OCI-LY7 (cell line): Measurements from ENCODE around the gene LIN37. TPM values are rescaled to one million over a fixed set of nuclear protein-coding genes. Genes with fewer than 3 reads are reported as not detected.

Experiments
- BruUV-seq: library from RNA; stranded (reverse); fragments of 400-500 nt; replicated peaks from 2 replicates; lab custom pipeline; 2021; lab: Mats Ljungman, UMichigan
- CTCF ChIA-PET: fragments of 300-600 bp; sonication (Branson Sonifier 250); formaldehyde crosslinking; loops from one replicate; lab custom pipeline; 2022; ENCODE audit warnings: antibody characterized with exemption; ENCODE audit not compliant: unreplicated experiment; lab: Charles Lee
- POLR2A ChIA-PET: fragments of 300-600 bp; sonication (Branson Sonifier 250); formaldehyde crosslinking; loops from one replicate; lab custom pipeline; 2022; ENCODE audit warnings: antibody characterized with exemption; lab: Charles Lee
- DNase-seq: peaks from one replicate; pipeline ENCODE4 v3.0.0-alpha.2; 2015; ENCODE audit warnings: low spot score
- H2AFZ ChIP-seq: fragments of 200-600 bp; sonication (generic), shearing (Covaris generic); 2 replicates; pipeline ENCODE4 v1.6.1; 2014; ENCODE audit warnings: mild to moderate bottlenecking, antibody characterized with exemption, low read length, moderate library complexity
- H3K27ac ChIP-seq: fragments of 200-600 bp; sonication (generic); 2 replicates; pipeline ENCODE4 v1.5.1; 2014; ENCODE audit warnings: mixed run types, low read depth, mild to moderate bottlenecking, moderate library complexity, low read length, inconsistent platforms; ENCODE audit not compliant: poor library complexity, severe bottlenecking
- H3K36me3 ChIP-seq: fragments of 200-600 bp; sonication (generic); 2 replicates; pipeline ENCODE4 v1.6.1; 2014; ENCODE audit warnings: mild to moderate bottlenecking, antibody characterized with exemption, low read length, moderate library complexity, mixed read lengths; ENCODE audit not compliant: insufficient read depth
- H3K4me1 ChIP-seq: fragments of 200-600 bp; sonication (generic); 2 replicates; pipeline ENCODE4 v1.5.1; 2014; ENCODE audit warnings: mild to moderate bottlenecking, low read length; ENCODE audit not compliant: insufficient read depth, poor library complexity, severe bottlenecking
- H3K4me2 ChIP-seq: fragments of 200-600 bp; sonication (generic); 2 replicates; pipeline ENCODE4 v1.6.1; 2014; ENCODE audit warnings: mild to moderate bottlenecking, low read length
- H3K4me3 ChIP-seq: fragments of 200-600 bp; sonication (generic); 2 replicates; pipeline ENCODE4 v1.5.1; 2014; ENCODE audit warnings: mild to moderate bottlenecking, low read depth, low read length; ENCODE audit not compliant: poor library complexity, severe bottlenecking
- H3K79me2 ChIP-seq: fragments of 200-600 bp; sonication (generic); 2 replicates; pipeline ENCODE4 v1.6.1; 2016; ENCODE audit warnings: low read depth, mild to moderate bottlenecking, low read length, moderate library complexity, mixed read lengths; ENCODE audit not compliant: insufficient read depth
- H3K9me2 ChIP-seq: fragments of 200-600 bp; sonication (generic); 2 replicates; pipeline ENCODE4 v1.6.1; 2016; ENCODE audit warnings: mild to moderate bottlenecking, low read length, mixed read lengths; ENCODE audit not compliant: insufficient read depth
- H3K9me3 ChIP-seq: fragments of 200-600 bp; sonication (generic); 2 replicates; pipeline ENCODE4 v1.6.1; 2014; ENCODE audit warnings: mild to moderate bottlenecking, mixed run types, low read length, mixed read lengths
- H4K20me1 ChIP-seq: fragments of 200-600 bp; sonication (generic); 2 replicates; pipeline ENCODE4 v1.6.1; 2014; ENCODE audit warnings: mild to moderate bottlenecking, antibody characterized with exemption, low read length, moderate library complexity, mixed read lengths; ENCODE audit not compliant: insufficient read depth
- EZH2phosphoT487 ChIP-seq: fragments of 200-600 bp; sonication (generic); IDR thresholded peaks from 2 replicates; pipeline ENCODE4 v1.6.1; 2018; ENCODE audit warnings: low read depth, borderline replicate concordance, mild to moderate bottlenecking, mixed run types, antibody characterized with exemption, low read length, moderate library complexity, mixed read lengths
- intact Hi-C: fragments of 100-400 bp; cut with micrococcal nuclease; formaldehyde crosslinking; loops from one replicate; pipeline ENCODE4 v1.10.0; 2022; ENCODE audit not compliant: unreplicated experiment
- total RNA-seq, 2 experiments: library from RNA; depleted of rRNA in 1 of 2; stranded (reverse); fragments of >200 nt in 1 of 2; shearing (Covaris generic) in 1 of 2; gene quantifications; 2 replicates each; pipeline ENCODE4 v1.2.3, GENCODE V29; 2014 to 2022
- TF ChIP-seq, protein P1 (sequence below): fragments of 200-600 bp; sonication (generic); conservative IDR thresholded peaks from 2 replicates; pipeline ENCODE4 v1.5.1; 2014; ENCODE audit warnings: mild to moderate bottlenecking, antibody characterized with exemption, low read length, moderate library complexity, mixed read lengths

The LIN37 gene
- total RNA-seq, 2 experiments from 2014 or later, result 11.6 to 11.7 TPM

DNA sequence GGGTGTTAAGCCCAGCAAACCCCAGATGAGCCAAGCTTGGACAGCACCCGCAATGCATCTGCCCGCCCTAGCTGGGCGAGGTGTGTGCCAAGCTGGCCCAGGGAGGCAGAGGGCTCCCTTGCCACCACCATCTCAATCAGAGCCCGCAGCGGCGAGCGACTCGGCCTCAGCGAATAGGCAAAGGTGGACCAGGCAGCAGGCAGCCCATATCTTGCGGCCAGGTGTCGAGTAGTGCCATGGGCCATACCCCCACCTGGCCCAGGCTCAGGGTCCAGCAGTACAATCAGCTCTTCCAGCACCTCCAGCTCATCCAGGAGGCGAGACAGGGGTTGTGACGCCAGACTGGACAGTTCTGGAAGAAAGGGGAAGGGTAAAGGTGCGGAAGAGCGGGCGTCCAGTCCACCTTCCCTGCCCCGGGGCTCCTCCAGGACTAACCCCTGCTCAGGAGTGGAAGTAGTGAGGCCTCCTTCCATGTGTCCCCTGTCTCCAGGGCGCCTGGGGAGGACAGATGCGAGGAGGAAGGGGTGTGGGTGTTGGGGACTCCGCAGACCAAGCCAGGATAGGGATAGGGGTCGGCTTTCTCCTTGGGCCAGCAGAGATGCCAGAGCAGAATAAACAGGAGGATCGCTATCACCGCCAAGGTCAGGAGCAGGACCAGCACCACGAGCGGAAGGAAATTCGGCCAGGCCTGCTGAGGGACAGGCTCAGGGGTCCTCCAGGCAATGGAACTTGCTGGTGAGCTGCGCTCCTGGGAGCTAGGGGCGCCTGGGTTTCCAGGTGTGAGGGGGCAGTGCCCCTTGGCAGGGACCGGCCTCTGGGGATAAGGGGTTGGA lies 8.9 kb upstream of the LIN37 start:
- no peak overlapping the region for H3K27ac ChIP-seq
- no peak for TF ChIP-seq EZH2phosphoT487
- TF ChIP-seq, protein P1, sequence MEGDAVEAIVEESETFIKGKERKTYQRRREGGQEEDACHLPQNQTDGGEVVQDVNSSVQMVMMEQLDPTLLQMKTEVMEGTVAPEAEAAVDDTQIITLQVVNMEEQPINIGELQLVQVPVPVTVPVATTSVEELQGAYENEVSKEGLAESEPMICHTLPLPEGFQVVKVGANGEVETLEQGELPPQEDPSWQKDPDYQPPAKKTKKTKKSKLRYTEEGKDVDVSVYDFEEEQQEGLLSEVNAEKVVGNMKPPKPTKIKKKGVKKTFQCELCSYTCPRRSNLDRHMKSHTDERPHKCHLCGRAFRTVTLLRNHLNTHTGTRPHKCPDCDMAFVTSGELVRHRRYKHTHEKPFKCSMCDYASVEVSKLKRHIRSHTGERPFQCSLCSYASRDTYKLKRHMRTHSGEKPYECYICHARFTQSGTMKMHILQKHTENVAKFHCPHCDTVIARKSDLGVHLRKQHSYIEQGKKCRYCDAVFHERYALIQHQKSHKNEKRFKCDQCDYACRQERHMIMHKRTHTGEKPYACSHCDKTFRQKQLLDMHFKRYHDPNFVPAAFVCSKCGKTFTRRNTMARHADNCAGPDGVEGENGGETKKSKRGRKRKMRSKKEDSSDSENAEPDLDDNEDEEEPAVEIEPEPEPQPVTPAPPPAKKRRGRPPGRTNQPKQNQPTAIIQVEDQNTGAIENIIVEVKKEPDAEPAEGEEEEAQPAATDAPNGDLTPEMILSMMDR, result no peak
- BruUV-seq, result no TSS peak
- H3K4me1 ChIP-seq, result peaks cover 52% of the 10 kb centered on the region
- no peaks in the 10 kb centered on the region for H4K20me1 ChIP-seq
- peaks cover 53% of the 10 kb centered on the region for H3K36me3 ChIP-seq
- intact Hi-C loops, result loop anchor here (1.0 to 10.0 kb wide), 4 partner anchors 22 to 1305 kb away; partner anchors contain the start of genes ARHGAP33, HCST and NFKBID
- peak overlapping the region; percentile 69 for H3K4me3 ChIP-seq
- no peaks in the 10 kb centered on the region for H3K9me2 ChIP-seq
- no peaks in the 10 kb centered on the region for H3K9me3 ChIP-seq
- DNase-seq, result no peak
- CTCF ChIA-PET, result no interaction called here
- H2AFZ ChIP-seq, result no peak overlapping the region
- POLR2A ChIA-PET, result interaction anchor here (0.6 kb wide), 1 partner anchor 1108 kb away, joined by 3 read pairs; no protein-coding TSS in a partner anchor
- H3K79me2 ChIP-seq, result no peaks in the 10 kb centered on the region; the same call in 1 of the 2 replicates
- peak overlapping the region; percentile 84 for H3K4me2 ChIP-seq

DNA sequence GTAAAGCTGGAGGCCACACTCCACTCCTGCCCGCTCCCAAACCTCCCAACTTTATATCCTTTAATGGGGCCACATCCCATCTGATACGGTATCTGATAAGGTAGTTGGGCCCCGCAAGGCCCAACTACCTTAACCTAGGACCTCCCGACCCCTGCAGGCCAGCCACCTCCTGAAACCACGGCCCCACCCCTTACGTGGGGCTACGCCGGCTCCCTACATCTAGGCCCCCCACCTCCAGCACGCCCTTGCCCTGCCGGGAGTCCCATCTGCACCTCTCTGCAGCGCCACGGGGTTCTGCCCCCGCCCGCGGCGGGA lies 8.3 kb upstream of the LIN37 start:
- H2AFZ ChIP-seq, result peak overlapping the region; percentile 50; the same call in 1 of the 2 replicates
- no TSS peak for BruUV-seq
- CTCF ChIA-PET, result no interaction called here

More for the DNA sequence above, 8.3 kb upstream of the LIN37 start:
- Histone ChIP-seq H3K4me1 (peaks cover 52% of the 10 kb centered on the region), H3K36me3 (peaks cover 47% of the 10 kb centered on the region), H3K27ac (peak overlapping the region; percentile 86), H3K4me2 (peak overlapping the region; percentile 84), H4K20me1 (no peaks in the 10 kb centered on the region), H3K9me2 (no peaks in the 10 kb centered on the region), H3K79me2 (no peaks in the 10 kb centered on the region; the same call in 1 of the 2 replicates), H3K9me3 (no peaks in the 10 kb centered on the region), H3K4me3 (peak overlapping the region; percentile 69)
- no peak for DNase-seq
- POLR2A ChIA-PET, result interaction anchor here (0.6 to 1.1 kb wide), 4 partner anchors 21 to 1109 kb away, joined by 3 to 7 read pairs (median 3); partner anchors contain the start of gene COX6B1
- TF ChIP-seq, protein P1, result no peak
- intact Hi-C loops, result loop anchor here (1.0 to 10.0 kb wide), 4 partner anchors 23 to 1305 kb away; partner anchors contain the start of genes ARHGAP33, HCST and NFKBID
